GM12892 (cell line): ENCODE results near the gene SPATA31C2.

Experiments used
- POLR2A ChIP-seq: IDR thresholded peaks from 2 replicates; pipeline ENCODE4 v1.6.1; 2011; ENCODE audit warnings: low read depth, low read length, control low read depth
- POLR2AphosphoS5 ChIP-seq: IDR thresholded peaks from 2 replicates; pipeline ENCODE4 v1.6.1; 2011; ENCODE audit warnings: low read depth, low read length, control low read depth
- TAF1 ChIP-seq: IDR thresholded peaks from 2 replicates; pipeline ENCODE4 v1.6.1; 2011; ENCODE audit warnings: low read depth, mild to moderate bottlenecking, control low read depth, low read length, borderline replicate concordance

DNA sequence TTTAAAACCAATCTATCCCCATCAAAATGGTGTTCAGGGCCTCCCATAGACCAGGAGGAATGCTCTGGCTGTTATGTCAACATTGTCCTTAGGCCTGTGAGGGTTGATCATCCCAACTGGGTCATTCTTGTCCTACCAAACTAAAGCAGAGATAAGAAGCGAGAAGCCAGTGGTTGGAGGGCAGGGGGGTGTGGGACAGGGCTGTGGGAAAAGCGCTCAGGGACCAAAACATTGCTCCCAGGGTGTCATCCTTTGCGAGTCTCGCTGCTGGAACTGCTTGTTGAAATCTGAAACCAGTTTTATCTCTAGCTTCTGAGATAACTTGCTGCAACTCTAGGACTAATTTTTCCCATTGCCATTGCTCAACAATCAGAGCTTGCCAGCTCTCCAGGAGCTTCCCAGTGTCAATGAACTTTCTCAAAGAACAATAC lies 48.1 kb downstream of the SPATA31C2 start:
- TF ChIP-seq POLR2A: no peak
- no peak for TF ChIP-seq POLR2AphosphoS5
- no peak for TF ChIP-seq TAF1
